NCI-H2107 treated with DMSO at 0.1 percent for 48 hours (cell line): ENCODE results near the gene CANT1.

Experiments
- DNase-seq: peaks from one replicate; lab custom pipeline; 2025; ENCODE audit not compliant: unreplicated experiment; lab: John Stamatoyannopoulos, UW

Gene CANT1

GRCh38 chr17:79011451-79012147 lies 2.0 kb upstream of the CANT1 start:
- no peak for DNase-seq

- no peak for DNase-seq
These were observed 711 bp upstream of the CANT1 start for GRCh38 chr17:79010304-79010646.

GRCh38 chr17:79008666-79009387 lies 737 bp downstream of the CANT1 start:
- DNase-seq, result no peak

- DNase-seq, result no peak
These were observed 1.8 kb downstream of the CANT1 start for GRCh38 chr17:79007504-79008381.

- DNase-seq, result no peak
These were observed 2.6 kb downstream of the CANT1 start for GRCh38 chr17:79006794-79007503.

- DNase-seq, result no peak
These were observed 3.5 kb downstream of the CANT1 start for GRCh38 chr17:79006046-79006445.

GRCh38 chr17:79005063-79005861 lies 4.3 kb downstream of the CANT1 start:
- peak; percentile 83 for DNase-seq

- no peak for DNase-seq
These were observed 5.7 kb downstream of the CANT1 start for GRCh38 chr17:79003661-79004411.

GRCh38 chr17:79002796-79003593 lies 6.6 kb downstream of the CANT1 start:
- DNase-seq, result no peak

GRCh38 chr17:79002291-79002690 lies 7.3 kb downstream of the CANT1 start:
- DNase-seq, result no peak

- no peak for DNase-seq
These were observed 8.2 kb downstream of the CANT1 start for GRCh38 chr17:79001190-79002020.

- no peak for DNase-seq
These were observed 9.0 kb downstream of the CANT1 start for GRCh38 chr17:79000396-79001189.

- DNase-seq, result no peak
These were observed 9.6 kb downstream of the CANT1 start for GRCh38 chr17:78999947-79000395.

- no peak for DNase-seq
These were observed 10.4 kb downstream of the CANT1 start for GRCh38 chr17:78999056-78999768.

GRCh38 chr17:78998311-78999055 lies 11.1 kb downstream of the CANT1 start:
- no peak for DNase-seq

GRCh38 chr17:78997881-78998280 lies 11.7 kb downstream of the CANT1 start:
- DNase-seq, result no peak
